GM11168 (cell line): ENCODE results near the gene ASB4.

ENCODE experiments used
- in situ Hi-C: fragments of 300-500 bp; cut with MboI; formaldehyde crosslinking; loops from one replicate; pipeline ENCODE4 v1.12.0; 2022; ENCODE audit warnings: low sequenced_read_pairs; ENCODE audit not compliant: unreplicated experiment

The ASB4 gene

DNA sequence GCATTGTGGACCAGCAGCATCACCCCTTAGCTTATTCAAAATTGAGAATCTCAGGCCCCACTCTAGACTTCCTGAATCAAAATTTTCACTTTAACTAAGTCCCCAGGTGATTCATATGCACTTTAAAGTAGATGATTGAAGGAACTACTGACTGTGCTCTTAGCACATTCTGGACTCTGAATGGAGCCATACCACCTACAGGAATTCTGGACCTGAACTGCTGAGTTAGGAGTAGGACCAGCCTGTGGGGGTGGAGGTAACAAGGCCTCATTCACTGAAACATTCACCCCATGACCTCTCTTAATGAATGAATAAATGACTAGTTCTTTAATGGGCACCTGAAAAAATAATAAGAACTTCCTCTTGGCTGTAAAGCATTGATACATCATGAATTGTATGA is 103.3 kb downstream of the ASB4 start:
- in situ Hi-C loops, result no loop called here

DNA sequence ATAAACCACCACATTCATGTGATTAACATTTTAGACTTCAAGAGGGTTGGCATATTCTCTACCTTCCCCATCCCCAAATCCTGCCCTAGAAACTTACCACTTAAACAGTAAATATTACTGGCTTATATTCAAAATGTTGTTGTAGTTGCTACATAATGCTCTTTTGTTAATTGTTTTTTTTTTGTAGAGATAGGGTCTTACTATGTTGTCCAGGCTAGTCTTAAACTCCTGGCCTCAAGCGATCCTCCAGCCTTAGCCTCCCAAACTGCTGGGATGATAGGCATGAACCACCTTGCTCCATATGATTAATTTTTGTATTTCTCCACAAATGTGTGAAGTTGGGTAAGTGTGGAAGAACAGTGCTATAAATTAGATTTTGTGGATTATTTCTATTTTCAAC is 104.0 kb downstream of the ASB4 start:
- in situ Hi-C loops, result no loop called here
